SK-N-DZ (cell line): ENCODE results near the gene MBD5.

Experiments used
- DNase-seq: peaks from one replicate; pipeline ENCODE4 v3.0.0-alpha.2; 2015; ENCODE audit warnings: low spot score

Gene MBD5

DNA sequence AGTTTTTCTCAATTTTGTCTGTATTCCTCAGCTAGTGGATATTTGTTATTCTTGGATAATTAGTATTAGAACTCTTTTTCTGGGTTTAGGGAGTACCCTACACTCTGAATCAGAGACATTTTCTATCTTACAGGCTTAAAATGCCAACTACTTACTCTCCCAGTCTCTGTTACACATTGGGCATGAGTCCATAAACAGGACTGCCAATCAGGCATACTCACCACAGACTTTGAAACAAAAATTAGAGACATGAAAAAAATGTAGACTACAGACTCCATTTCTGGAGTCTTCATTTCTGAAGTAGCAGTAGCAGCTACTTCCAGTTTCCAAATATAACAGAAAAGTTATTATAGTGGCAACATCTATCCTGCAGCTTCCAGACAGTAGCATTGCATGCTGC, 279.7 kb downstream of the MBD5 start:
- DNase-seq: no peak

DNA sequence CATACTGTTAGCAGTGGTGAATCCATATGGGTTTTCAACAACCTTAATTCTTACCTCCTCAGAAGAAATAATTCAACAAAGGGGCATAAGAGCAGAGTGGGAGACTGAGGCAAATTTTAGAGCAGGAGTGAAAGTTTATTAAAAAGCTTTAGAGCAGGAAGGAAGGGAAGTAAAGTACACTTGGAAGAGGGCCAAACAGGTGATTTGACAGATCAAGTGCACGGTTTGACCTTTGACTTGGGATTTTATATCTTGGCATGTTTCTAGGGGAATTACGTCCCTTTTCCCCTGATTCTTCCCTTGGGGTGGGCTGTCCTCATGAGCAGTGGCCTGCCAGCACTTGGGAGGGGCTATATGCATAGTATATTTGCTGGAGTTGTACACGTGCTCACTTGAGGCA, 280.5 kb downstream of the MBD5 start:
- no peak for DNase-seq

DNA sequence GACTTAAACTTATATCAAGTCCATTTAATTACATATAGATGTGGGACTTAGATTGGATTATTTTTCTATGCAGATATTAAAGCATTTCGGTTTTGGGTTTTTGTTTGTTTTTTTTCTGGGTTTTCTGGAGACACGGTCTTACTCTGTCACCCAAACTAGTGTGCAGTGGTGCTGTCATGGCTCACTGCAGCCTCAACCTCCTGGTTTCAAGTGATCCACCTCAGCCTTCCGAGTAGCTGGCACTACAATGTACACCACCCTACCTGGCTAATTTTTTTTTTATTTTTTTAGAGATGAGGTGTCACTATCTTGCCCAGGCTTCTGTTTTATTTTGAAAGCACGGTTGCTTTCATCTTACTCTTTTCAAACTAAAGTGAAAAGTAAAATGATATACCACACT, 281.6 kb downstream of the MBD5 start:
- DNase-seq: no peak

DNA sequence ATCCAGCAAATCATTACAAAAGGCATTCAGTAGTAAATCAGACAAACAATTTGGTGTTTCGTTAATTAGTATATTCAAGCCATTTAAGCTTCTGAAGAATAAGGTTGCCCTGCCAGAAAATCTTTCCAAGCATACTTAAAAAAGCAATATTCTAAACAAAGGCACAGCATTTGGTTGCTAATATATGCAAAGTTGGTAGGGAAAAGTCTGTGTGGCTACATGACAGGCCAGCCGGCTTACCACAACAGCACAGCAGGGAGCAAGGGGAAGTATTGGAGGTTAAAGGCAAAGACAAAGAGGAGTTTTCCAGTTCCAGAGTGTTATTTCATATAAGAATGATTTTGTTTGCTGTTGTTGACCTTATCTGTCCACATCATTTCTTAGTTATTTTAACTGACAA, 282.3 kb downstream of the MBD5 start:
- no peak for DNase-seq

DNA sequence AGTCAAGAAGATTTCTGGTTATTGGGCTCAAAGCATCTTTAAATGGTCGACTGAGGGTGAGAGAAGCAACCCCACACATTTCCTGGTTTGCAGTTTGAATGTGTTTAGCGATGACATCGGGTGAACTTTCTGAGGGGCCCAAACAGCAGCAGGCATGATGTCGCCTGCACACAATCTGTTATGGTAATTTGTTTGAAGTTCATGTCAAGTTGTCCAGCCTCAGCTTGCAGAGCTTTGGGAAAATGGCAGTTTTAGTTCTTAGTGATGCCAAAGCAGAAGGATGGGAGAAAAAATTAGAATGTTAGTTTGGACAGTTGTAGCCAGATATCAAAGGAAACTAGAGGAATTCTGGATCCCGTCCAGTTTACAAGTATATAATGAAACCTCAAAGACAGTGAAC, 284.6 kb downstream of the MBD5 start:
- DNase-seq: no peak

DNA sequence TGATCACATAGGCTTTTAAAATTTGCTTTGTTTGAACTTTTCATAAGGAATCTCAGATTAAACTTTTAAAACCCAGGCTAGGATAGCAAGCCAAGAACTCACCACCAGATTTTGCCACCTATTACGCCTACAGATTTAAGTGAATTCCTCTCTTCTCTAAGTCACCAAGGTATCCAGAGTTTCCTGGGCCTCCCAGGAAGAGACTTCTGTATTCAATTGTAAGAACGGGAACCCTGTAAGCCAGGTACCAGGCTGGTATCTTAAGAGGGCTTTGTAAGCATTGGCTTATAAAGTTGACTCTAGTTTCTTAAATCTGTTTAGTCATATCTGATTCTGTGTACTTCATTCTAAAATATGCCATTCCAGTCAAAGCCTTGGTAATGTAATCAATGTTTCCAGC, 285.1 kb downstream of the MBD5 start:
- no peak for DNase-seq

DNA sequence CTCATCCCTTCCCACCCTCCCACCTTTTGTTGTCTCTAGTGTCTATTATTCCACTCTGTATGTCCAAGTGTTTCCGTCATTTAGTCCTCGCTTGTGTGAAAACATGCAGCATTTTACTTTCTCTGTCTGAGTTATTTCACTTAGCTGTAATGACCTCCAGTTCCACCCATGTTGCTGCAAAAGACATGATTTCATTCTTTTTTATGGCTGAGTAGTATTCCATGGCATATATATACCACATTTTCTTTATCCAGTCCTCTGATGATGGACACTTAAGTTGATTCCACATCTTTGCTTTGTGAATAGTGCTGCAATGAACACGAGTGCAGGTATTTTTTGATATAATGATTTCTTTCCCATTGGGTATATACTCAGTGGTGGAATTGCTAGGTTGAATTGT, 296.7 kb downstream of the MBD5 start:
- DNase-seq: no peak

DNA sequence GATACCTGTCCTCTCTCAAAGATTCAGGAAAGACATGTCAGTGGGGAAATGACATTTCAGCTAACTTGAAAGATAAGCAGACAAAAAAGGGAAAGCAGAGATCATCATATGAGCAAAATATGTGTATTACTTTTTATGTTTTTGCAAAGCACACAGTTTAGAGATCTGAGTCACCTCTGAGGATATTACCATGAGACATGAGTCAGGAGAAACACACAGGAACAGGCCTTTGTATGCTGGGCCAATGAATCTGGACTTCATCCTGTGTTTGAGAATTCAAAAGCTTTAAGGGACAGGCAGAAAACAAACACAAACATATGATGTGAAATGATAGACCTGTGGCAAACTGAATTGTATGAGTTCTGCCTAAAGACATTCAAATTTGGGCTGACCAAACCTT, 317.6 kb downstream of the MBD5 start:
- DNase-seq: no peak

DNA sequence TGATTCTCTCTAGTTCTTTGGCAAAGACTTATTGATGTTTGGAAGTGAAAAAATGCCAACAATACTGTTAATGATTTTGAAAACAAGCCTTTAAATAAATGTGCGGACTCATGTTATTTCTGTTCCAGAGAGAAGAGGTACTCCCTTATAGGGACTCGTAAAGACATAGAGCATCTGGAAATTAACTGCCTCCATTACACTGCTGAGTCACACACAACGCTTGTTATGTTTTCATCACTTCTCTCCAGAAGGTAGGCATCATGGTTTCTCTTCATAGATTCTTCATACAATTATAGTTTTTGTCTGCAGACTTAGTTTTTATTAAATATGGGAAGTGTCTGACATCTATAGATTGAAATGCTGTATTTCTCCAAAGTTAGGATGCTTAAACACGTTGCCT, 321.2 kb downstream of the MBD5 start:
- no peak for DNase-seq

DNA sequence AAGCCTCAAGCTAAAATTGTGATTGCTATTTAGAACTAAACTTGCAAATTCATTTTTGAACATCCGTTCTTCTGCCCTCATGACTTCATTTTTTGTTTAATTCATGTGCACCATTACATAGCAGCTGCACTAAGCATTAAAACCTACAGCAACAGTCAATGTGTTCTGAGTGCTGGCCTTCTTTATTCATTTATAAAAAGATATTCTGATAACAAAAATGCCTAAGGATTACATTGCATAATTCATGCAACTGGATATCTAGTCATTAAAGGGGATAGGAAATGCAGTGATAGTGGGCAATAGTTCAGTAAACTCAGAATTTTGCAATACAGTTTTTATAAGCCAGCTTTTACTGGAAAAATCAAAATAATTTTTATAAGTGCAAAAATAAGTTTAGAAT, 329.3 kb downstream of the MBD5 start:
- no peak for DNase-seq

DNA sequence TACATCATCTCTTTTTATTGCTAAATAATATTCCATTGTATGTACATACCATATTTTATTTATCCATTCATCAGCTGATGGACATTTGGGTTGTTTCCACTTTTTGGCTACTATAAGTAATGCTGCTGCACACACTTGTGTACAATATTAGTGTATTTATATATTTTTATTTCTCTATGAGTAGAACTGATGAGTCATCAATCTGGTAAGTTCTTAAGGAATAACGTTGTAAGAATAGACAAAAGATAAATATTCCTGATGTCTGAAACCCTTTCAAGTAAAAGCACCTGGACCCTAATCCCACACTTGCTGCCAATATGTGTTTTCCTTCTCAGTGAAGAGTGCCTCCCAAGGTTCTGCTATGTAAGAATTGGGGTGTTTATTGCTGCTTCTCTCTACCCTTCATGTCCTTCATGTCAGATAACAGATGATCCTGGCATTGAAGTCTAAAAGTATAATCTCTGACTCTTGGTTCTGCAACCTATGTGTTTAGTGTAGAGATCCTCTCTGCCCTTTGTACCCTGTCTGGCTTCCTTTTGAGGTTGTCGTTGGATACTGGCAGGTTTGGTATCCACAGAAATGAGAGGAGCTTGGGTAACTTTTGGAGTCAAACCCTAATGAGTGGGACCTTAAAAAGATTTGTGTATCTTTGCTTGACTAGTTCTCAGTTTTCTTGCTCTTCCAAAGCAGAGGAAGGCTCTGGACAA, 330.7 kb downstream of the MBD5 start:
- DNase-seq: no peak

DNA sequence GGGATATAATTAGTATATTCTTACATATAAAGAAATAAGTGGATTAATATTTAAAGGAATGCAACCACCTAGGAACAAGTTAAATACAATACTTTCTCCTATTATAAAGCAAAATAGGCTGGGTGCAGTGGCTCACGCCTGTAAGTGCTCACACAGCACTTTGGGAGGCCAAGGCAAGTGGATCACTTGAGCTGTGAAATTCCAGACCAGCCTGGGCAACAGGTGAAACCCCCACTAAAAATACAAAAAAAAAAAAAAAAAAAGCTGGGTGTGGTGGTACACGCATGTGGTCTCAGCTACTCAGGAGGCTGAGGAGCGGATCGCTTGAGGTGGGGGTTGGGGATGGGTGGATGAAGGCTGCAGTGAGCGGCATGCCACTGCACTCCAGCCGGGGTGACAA, 337.5 kb downstream of the MBD5 start:
- DNase-seq: no peak

DNA sequence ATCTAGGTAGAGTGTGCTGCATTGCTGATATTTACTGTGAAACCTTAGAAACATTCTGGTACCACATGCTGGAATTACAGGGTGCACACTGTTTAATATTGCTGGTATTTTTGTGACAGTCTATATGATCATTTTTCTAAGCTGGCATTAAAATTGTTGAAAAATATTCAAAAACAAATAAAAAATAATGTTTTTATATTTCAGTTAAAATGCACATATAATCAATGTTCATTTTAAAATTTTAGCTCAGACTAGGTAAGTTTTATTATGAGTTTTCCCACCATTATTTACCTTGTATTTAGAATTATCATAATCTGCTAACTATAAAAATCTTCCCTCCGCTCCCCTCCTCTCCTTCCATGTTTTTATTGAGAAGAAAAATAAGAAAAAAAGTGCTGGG, 339.8 kb downstream of the MBD5 start:
- DNase-seq: no peak

DNA sequence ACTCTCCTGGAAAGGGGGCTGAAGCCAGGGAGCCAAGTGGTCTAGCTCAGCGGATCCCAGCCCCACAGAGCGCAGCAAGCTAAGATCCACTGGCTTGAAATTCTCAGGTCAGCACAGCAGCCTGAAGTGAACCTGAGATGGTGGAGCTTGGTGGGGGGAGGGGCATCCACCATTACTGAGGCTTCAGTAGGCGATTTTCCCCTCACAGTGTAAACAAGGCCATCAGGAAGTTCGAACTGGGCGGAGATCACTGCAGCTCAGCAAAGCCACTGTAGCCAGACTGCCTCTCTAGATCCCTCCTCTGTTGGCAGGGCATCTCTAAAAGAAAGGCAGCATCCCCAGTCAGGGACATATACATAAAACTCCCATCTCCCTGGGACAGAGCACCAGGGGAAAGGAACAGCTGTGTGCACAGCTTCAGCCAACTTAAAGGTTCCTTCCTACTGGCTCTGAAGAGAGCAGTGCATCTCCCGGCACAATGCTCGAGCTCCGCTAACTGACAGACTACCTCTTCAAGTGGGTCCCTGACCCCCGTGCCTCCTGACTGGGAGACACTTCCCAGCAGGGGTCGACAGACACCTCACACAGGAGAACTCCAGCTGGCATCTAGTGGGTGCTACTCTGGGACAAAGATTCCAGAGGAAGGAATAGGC, 341.4 kb downstream of the MBD5 start:
- no peak for DNase-seq

DNA sequence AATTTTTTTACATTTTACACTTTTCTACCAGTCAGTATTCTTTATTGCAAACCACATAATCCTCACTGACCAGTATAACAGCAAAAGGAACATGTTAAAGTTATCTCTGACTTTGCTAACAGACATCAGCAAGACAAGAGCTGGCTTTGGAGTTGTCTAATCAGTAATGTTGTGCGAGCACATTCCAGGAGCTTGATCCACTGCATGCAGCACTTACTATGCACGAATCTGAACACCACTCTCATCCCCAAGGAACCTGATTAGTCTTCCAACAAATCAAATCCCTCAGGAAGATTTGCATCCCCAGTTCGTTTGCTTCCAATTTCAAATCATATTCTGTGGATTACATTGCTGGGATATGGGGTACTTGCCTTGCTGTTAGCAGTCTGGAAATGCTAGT, 354.3 kb downstream of the MBD5 start:
- DNase-seq: no peak

DNA sequence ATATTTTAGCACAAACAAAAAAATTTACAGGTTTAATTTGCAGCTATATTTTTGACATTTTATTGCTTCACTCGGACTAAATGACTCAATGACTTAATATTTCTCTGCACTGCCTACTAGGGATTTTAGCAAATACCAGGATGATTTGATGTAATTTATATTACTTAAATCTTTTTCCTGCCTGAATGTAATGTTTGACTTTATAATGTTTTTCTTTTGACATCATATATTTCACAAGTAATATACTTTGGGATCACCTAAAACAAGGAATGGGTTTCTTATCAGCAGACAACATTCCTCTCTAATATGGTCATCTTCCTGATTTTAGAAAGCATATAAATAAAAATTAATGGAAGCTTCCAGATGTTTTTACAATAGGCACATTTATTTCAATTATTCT, 370.4 kb downstream of the MBD5 start:
- no peak for DNase-seq

DNA sequence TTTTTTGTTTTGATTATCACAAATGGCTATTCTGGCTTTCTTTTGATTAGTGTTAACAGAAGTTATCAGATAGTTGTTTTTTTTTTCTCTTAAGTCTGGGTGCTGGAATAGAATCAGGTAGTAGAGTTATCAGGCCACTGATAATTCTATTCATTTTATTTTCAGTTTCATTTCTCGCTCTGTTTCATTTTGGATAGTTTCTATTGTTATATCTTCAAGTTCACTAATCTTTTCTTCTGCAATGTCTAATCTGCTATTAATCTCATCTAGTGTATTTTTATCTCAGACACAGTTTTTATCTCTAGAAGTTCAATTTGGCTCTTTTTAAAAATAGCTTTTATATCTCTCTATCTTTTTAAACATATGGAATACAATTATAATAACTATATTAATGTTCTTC, 381.9 kb downstream of the MBD5 start:
- DNase-seq: no peak

DNA sequence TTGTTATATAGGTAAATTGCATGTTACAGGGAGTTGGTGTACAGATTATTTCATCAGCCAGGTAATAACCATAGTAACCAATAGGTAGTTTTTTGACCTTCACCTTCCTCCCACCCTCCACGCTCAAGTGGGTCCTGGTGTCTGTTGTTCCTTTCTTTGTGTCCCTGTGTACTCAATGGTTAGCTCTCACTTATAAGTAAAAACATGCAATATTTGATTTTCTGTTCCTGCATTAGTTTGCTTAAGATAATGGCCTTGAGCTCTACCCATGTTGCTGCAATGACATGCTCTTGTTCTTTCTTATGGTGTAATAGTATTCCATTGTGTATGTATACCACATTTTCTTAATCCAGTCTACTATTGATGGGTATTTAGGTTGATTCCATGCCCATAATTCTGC, 390.0 kb downstream of the MBD5 start:
- no peak for DNase-seq

DNA sequence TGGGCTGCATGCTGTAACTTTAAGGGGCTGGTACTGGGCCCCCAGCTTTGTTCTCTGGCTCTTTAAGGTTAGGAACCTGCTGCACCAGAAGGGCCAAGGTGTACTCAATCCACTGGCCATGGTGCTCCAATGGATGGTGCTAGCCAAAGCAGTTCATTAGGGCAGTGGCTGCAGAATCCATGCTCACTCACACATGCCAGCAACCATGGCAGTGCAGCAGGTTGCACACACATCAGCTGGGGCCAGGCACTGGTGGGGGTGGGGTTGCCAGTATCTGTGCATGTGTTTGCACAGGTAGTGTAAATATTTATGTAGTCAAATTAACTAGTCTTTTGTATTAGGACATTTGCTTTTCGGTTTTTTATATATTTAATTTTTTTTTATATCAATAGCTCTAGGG, 395.4 kb downstream of the MBD5 start:
- no peak for DNase-seq

DNA sequence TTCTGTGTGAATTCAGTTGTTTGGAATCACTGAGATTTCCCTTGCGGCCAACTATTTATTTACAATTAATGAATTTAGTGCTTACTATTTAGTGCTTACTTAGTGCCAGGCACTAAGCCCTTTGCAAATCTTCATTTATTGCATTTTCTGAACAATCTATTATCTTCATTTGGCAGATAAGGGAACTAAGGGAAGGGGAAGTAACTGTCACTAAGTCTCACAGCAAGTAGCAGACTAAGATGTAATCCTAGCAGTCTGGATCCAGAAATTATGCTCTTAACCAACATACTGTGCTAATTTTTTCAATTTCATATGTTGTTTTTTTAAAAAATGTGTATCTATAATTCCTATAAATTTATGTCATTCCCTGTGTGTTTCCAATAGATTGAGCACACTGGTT, 409.2 kb downstream of the MBD5 start:
- DNase-seq: no peak

DNA sequence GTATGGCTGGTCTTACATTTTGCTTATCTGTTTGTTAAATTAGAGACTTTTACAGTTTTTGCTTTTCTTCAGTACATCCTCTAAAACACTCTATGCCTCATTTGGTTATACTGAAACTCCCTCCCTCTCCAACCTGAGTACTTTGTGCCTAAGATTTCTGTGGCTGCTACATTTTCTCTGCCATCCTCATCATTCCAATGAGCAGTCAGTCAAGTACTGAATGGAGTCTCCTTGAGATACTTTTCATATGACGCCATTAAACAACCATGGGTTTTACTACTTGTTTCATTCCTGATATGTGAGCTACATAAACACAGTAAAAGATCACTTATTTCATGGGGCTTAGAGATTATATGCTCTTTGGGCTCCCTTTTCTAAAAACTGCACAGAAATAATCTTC, 427.0 kb downstream of the MBD5 start:
- DNase-seq: no peak

DNA sequence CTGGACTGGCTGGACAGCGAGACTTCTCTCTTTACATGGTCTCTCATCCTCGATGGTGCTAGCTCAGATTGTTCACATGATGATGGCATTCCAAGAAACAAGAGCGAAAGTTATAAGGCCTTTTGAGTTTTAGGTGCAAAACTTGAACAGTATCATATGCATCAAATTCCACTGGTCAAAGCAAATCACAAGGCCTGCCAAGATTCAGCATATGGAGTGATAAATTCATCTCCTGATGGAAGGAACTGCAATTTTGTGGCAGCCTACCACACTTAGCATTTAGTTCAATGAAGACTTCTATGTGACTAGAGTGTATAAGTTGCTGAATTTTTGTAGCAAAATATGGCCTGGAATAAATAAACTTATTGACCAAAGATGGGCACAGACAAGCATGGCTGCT, 429.6 kb downstream of the MBD5 start:
- DNase-seq: no peak

DNA sequence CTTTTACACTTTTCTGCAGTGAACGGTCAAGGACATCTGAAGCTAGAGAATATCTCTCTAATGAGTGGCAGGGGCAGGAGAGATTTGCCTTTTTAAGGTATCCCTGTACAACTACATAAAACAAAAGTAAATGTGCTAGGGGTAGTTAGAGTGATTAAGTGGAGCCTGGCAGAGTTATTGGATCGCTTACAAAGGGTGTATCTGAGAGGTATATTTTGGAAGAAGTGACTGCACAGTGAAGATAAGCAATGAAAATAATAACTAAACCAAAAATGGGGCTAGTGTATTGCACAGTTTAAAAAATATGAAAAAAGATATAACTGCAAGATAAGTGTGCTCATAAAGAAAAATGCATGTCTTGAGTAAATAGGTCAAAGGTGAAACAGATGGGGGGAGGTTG, 430.2 kb downstream of the MBD5 start:
- DNase-seq: no peak

DNA sequence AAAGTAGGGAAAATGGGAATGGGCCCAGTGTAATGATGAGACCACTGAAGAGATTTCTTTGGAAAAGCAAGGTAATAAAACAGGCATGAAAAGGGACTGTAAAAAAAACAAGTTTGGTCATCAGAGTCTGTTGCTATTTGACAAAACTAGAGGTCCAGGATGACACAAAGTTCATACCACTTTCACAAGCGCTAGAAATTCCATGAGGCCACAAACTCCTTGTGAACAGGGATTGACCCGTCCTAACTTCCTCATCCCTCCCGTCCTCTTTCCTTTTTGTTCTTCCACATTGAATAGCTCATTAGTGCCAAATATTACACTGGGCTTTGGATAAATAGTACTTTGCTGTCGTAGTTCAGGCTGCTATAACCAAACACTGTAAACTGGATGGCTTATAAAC, 434.9 kb downstream of the MBD5 start:
- DNase-seq: no peak
